GM12892 (cell line): ENCODE data around the gene ATP6V1G3.

Experiments used
- POLR2A ChIP-seq: IDR thresholded peaks from 2 replicates; pipeline ENCODE4 v1.6.1; 2011; ENCODE audit warnings: low read depth, low read length, control low read depth
- POLR2AphosphoS5 ChIP-seq: IDR thresholded peaks from 2 replicates; pipeline ENCODE4 v1.6.1; 2011; ENCODE audit warnings: low read depth, low read length, control low read depth
- TAF1 ChIP-seq: IDR thresholded peaks from 2 replicates; pipeline ENCODE4 v1.6.1; 2011; ENCODE audit warnings: low read depth, mild to moderate bottlenecking, control low read depth, low read length, borderline replicate concordance

- TF ChIP-seq POLR2A = no peak
- no peak for TF ChIP-seq TAF1
- no peak for TF ChIP-seq POLR2AphosphoS5
Observed at GRCh38 chr1:198541737-198542136, 1.3 kb upstream of the ATP6V1G3 start.
